Measurements from ENCODE around the gene LYZL1. TPM values are rescaled to one million over a fixed set of nuclear protein-coding genes. Genes with fewer than 3 reads are reported as not detected.

LYZL1 gene
- total RNA-seq, 2 donors from 2014 or later: not detected

DNA sequence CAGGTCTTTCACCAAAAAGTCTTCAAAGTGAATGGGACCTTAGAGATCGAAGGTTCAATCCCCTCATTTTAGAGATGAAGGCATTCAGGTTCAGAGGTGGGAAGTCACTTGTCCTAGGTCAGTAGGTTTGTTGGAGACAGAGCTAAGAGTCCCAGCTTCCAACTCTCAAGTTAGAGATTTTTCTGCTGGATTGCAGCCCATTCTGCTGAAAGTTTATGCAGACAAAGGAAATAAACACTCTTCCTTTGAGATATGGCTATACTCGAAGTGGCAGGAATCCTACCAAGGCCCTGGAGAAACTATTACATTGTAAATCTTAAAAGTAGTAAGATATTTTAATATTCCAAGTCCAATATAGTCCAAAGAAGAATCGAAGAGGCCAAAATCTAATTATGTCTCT, 64.4 kb downstream of the LYZL1 start:
- WGBS, 2 donors: 64% methylated on average over 3 of the region's 3 CpGs
- Histone ChIP-seq H3K27me3 (no peaks in the 10 kb centered on the region), H3K27ac (peak overlapping the region in 3 of 4 donors; percentile 19 to 61 (median 33)), H3K36me3 (replicated peaks in 1 of 2; ENCODE audit: insufficient read depth in 1 of 2, low read depth in 2 of 2) (no peaks in the 10 kb centered on the region), H3K4me1 (peaks cover 26% of the 10 kb centered on the region), H3K4me3 (no peak overlapping the region), H3K9me3 (no peaks in the 10 kb centered on the region)
- TF ChIP-seq, protein P1, sequence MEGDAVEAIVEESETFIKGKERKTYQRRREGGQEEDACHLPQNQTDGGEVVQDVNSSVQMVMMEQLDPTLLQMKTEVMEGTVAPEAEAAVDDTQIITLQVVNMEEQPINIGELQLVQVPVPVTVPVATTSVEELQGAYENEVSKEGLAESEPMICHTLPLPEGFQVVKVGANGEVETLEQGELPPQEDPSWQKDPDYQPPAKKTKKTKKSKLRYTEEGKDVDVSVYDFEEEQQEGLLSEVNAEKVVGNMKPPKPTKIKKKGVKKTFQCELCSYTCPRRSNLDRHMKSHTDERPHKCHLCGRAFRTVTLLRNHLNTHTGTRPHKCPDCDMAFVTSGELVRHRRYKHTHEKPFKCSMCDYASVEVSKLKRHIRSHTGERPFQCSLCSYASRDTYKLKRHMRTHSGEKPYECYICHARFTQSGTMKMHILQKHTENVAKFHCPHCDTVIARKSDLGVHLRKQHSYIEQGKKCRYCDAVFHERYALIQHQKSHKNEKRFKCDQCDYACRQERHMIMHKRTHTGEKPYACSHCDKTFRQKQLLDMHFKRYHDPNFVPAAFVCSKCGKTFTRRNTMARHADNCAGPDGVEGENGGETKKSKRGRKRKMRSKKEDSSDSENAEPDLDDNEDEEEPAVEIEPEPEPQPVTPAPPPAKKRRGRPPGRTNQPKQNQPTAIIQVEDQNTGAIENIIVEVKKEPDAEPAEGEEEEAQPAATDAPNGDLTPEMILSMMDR (IDR thresholded peaks at IDR 0.05): no peak
- no peak for TF ChIP-seq POLR2A (IDR thresholded peaks at IDR 0.05)
- intact Hi-C loops (cut with DNase I): no loop called here
- DNase-seq: no peak
- no peak for ATAC-seq

DNA sequence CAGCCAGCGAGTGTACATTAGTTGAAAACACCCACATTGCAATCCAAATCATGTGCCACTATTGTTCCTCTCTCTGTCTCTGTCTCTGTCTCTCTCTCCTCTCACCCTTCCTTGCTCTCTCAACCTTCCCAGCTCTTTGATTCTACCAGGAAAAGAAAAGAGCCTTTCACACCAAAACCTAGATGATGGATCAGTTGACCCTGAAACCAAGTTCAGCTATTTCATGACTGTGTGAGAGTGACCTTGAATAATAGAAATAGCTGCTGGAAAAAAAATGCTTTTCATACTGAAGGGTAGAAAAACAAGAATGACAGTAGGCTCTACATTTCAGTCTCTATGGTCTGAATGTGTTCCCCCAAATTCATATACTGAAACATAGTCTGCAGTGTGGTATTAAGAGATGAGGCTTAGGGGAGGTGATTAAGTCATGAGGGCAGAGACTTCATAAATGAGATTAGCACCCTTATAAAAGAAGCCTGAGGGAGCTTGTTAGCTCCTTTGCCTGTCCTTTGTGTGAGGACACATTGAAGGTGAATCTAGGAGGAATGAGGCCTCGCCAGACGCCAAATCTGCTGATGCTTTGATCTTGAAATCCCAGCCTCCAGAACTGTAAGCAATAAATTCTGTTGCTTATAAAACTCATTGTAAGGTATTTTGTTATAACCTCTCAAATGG, 65.2 kb downstream of the LYZL1 start:
- TF ChIP-seq POLR2A (IDR thresholded peaks at IDR 0.05): no peak
- TF ChIP-seq, protein P1 (IDR thresholded peaks at IDR 0.05): no peak
- intact Hi-C loops (cut with DNase I): no loop called here
- H3K4me1 ChIP-seq: peaks cover 33% of the 10 kb centered on the region
- 54 to 81% methylated on average over 3 of the region's 3 CpGs for WGBS, 2 donors
- H3K36me3 ChIP-seq (replicated peaks in 1 of 2; ENCODE audit: insufficient read depth in 1 of 2, low read depth in 2 of 2): no peaks in the 10 kb centered on the region
- no peaks in the 10 kb centered on the region for H3K9me3 ChIP-seq
- no peak overlapping the region for H3K4me3 ChIP-seq
- peak; percentile 41 for ATAC-seq
- peak overlapping the region in 3 of 4 donors; percentile 19 to 61 (median 33) for H3K27ac ChIP-seq
- DNase-seq: no peak
- no peaks in the 10 kb centered on the region for H3K27me3 ChIP-seq

DNA sequence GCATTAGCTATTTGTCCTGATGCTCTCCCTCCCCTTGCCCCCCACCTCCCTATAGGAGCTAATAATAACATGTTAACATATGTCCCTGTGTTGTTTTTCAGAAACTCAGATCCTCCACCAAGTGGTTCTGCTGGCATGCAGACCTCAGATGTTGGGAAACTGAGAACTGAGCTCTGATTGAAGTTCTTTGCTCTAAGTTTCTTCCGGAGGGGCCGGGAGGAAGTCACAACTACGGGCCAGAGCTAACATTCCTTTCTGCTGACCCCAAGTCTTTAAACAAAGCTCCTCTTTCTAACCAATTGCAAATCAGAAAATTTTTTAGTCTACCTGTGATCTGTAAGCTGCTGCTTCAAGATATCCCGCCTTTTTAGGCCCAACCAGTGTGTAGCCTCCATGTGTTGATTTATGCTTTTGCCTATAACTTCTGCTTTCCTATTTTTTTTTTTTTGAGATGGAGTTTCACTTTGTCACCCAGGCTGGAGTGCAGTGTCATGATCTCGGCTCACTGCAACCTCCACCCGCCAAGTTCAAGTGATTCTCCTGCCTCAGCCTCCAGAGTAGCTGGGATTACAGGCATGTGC, 66.6 kb downstream of the LYZL1 start:
- ATAC-seq (no peak), DNase-seq (no peak)
- H3K4me1 ChIP-seq: peaks cover 37% of the 10 kb centered on the region
- H3K27ac ChIP-seq: no peak overlapping the region
- no peak overlapping the region for H3K4me3 ChIP-seq
- TF ChIP-seq, protein P1 (IDR thresholded peaks at IDR 0.05): no peak
- TF ChIP-seq POLR2A (IDR thresholded peaks at IDR 0.05): no peak
- intact Hi-C loops (cut with DNase I): no loop called here
- no peaks in the 10 kb centered on the region for H3K27me3 ChIP-seq
- H3K36me3 ChIP-seq (replicated peaks in 1 of 2; ENCODE audit: insufficient read depth in 1 of 2, low read depth in 2 of 2): no peaks in the 10 kb centered on the region
- H3K9me3 ChIP-seq: no peaks in the 10 kb centered on the region
- 84% methylated on average over 6 of the region's 6 CpGs for WGBS, 2 donors

DNA sequence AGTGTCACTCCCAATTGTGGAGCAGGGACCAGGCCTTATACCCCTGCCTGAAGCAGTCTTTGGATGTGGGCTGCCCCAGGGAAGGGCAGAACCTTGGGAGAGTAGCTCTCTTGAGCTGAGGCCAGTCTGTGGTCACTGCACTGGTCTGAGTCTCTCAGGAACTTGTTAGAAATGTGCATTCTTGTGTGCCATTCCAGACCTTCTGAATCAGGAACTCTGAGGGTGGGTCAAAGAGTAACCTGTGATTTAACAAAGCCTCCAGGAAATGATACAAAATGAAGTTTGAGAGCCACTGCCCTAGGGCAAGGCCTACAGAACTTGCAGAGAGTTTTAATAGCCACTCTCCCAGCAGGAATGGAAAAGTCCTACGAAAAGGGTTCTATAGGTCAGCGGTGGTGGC, 68.1 kb downstream of the LYZL1 start:
- intact Hi-C loops (cut with DNase I): no loop called here
- peaks cover 37% of the 10 kb centered on the region for H3K4me1 ChIP-seq
- ATAC-seq (no peak), DNase-seq (no peak)
- 94 to 97% methylated on average over 2 of the region's 2 CpGs for WGBS, 2 donors
- no peaks in the 10 kb centered on the region for H3K9me3 ChIP-seq
- H3K4me3 ChIP-seq: no peak overlapping the region
- peak overlapping the region in 3 of 4 donors; percentile 52 to 62 (median 61) for H3K27ac ChIP-seq
- no peak for TF ChIP-seq POLR2A (IDR thresholded peaks at IDR 0.05)
- TF ChIP-seq, protein P1 (IDR thresholded peaks at IDR 0.05): no peak
- H3K36me3 ChIP-seq (replicated peaks in 1 of 2; ENCODE audit: insufficient read depth in 1 of 2, low read depth in 2 of 2): no peaks in the 10 kb centered on the region
- no peaks in the 10 kb centered on the region for H3K27me3 ChIP-seq
